Mesodermal cell (in vitro differentiated cells): ENCODE measurements around the gene TNFRSF4.
"Not testable (repeated sequence)": the region's sequence is repeated elsewhere in the genome, so short reads cannot be mapped to it uniquely, and the experiment has no call there.

Source experiments
- H3K27ac ChIP-seq: 2 replicates; pipeline ENCODE4 v1.7.0; 2013; ENCODE audit warnings: mild to moderate bottlenecking, low read depth, low read length, moderate library complexity; ENCODE audit not compliant: severe bottlenecking
- H3K36me3 ChIP-seq: 2 replicates; pipeline ENCODE4 v1.7.1; 2013; ENCODE audit warnings: mild to moderate bottlenecking, low read length, moderate library complexity; ENCODE audit not compliant: control insufficient read depth, insufficient read depth
- H3K4me1 ChIP-seq: one replicate; pipeline ENCODE4 v1.7.1; 2013; ENCODE audit warnings: mild to moderate bottlenecking, low read length; ENCODE audit not compliant: insufficient read depth, control insufficient read depth, poor library complexity, severe bottlenecking
- H3K4me3 ChIP-seq: 2 replicates; pipeline ENCODE4 v1.7.0; 2013; ENCODE audit warnings: low read length, control low read depth, mild to moderate bottlenecking; ENCODE audit not compliant: insufficient read depth, poor library complexity, severe bottlenecking; ENCODE audit errors: extremely low read depth
- H3K9me3 ChIP-seq: 2 replicates; pipeline ENCODE4 v1.7.1; 2013; ENCODE audit warnings: mild to moderate bottlenecking, low read length, moderate library complexity; ENCODE audit not compliant: control insufficient read depth
- WGBS, 2 experiments: methylation state at CpG; one replicate each; pipeline ENCODE4 v1.1.5; 2013; ENCODE audit warnings: missing lambda C conversion rate in 2 of 2; ENCODE audit not compliant: insufficient coverage in 2 of 2; 5-methylcytosine and 5-hydroxymethylcytosine counted together

TNFRSF4 gene

GRCh38 chr1:1176063-1176761 is 37.7 kb downstream of the TNFRSF4 start:
- 65 to 76% methylated on average over 13 to 22 of the region's 22 CpGs for WGBS, 2 experiments
- not testable (repeated sequence) for H3K9me3 ChIP-seq, H3K27ac ChIP-seq, H3K4me3 ChIP-seq, H3K4me1 ChIP-seq, H3K36me3 ChIP-seq

GRCh38 chr1:1175221-1176062 is 38.5 kb downstream of the TNFRSF4 start:
- H3K27ac ChIP-seq, result no peak overlapping the region
- no peak overlapping the region for H3K4me3 ChIP-seq
- H3K36me3 ChIP-seq, result no peaks in the 10 kb centered on the region
- peaks cover 3% of the 10 kb centered on the region for H3K4me1 ChIP-seq
- no peaks in the 10 kb centered on the region for H3K9me3 ChIP-seq
- WGBS, 2 experiments, result 92 to 95% methylated on average over 11 to 25 of the region's 29 CpGs

- H3K27ac ChIP-seq, result no peak within 1 kb of the TSS
- peaks cover 9% of the 10 kb centered on the region for H3K4me1 ChIP-seq
- no peaks in the 10 kb centered on the region for H3K36me3 ChIP-seq
- 37 to 42% methylated on average over 31 to 32 of the region's 35 CpGs for WGBS, 2 experiments
- no peak within 1 kb of the TSS for H3K4me3 ChIP-seq
- no peaks in the 10 kb centered on the region for H3K9me3 ChIP-seq
Measured at GRCh38 chr1:1173793-1174415, 40.0 kb downstream of the TNFRSF4 start, which contains the start of gene TTLL10. TTLL10 (plus strand) TSS chr1:1173880; CDS start chr1:1179216, 5,336 bp downstream.

- peaks cover 9% of the 10 kb centered on the region for H3K4me1 ChIP-seq
- H3K36me3 ChIP-seq, result no peaks in the 10 kb centered on the region
- H3K9me3 ChIP-seq, result no peaks in the 10 kb centered on the region
- H3K4me3 ChIP-seq, result no peak overlapping the region
- 74 to 81% methylated on average over 32 of the region's 32 CpGs for WGBS, 2 experiments
- no peak overlapping the region for H3K27ac ChIP-seq
Measured at GRCh38 chr1:1173061-1173792, 40.7 kb downstream of the TNFRSF4 start.

GRCh38 chr1:1171546-1172340 is 42.2 kb downstream of the TNFRSF4 start:
- no peaks in the 10 kb centered on the region for H3K36me3 ChIP-seq
- WGBS, 2 experiments, result 93 to 94% methylated on average over 17 to 30 of the region's 33 CpGs
- H3K4me3 ChIP-seq, result no peak overlapping the region
- no peaks in the 10 kb centered on the region for H3K9me3 ChIP-seq
- no peak overlapping the region for H3K27ac ChIP-seq
- H3K4me1 ChIP-seq, result peaks cover 9% of the 10 kb centered on the region

GRCh38 chr1:1171161-1171545 is 42.8 kb downstream of the TNFRSF4 start:
- H3K36me3 ChIP-seq, result no peaks in the 10 kb centered on the region
- H3K27ac ChIP-seq, result no peak overlapping the region
- H3K9me3 ChIP-seq, result no peaks in the 10 kb centered on the region
- H3K4me1 ChIP-seq, result peaks cover 10% of the 10 kb centered on the region
- no peak overlapping the region for H3K4me3 ChIP-seq
- 85 to 95% methylated on average over 4 to 11 of the region's 12 CpGs for WGBS, 2 experiments

GRCh38 chr1:1170215-1171091 is 43.5 kb downstream of the TNFRSF4 start:
- H3K36me3 ChIP-seq, result no peaks in the 10 kb centered on the region
- H3K9me3 ChIP-seq, result no peaks in the 10 kb centered on the region
- H3K4me1 ChIP-seq, result peaks cover 15% of the 10 kb centered on the region
- no peak overlapping the region for H3K4me3 ChIP-seq
- WGBS, 2 experiments, result 79 to 83% methylated on average over 15 to 22 of the region's 26 CpGs
- H3K27ac ChIP-seq, result no peak overlapping the region

- Histone ChIP-seq H3K36me3 (no peaks in the 10 kb centered on the region), H3K9me3 (no peaks in the 10 kb centered on the region), H3K4me3 (no peak overlapping the region), H3K27ac (no peak overlapping the region), H3K4me1 (peaks cover 15% of the 10 kb centered on the region)
- WGBS, 2 experiments, result 83 to 86% methylated on average over 27 to 32 of the region's 32 CpGs
Measured at GRCh38 chr1:1169429-1170214, 44.3 kb downstream of the TNFRSF4 start.
